SH-SY5Y (cell line): ENCODE results near the gene C5orf63.

Experiments
- GATA2 ChIP-seq: IDR thresholded peaks from 2 replicates; pipeline ENCODE4 v1.6.1; 2011; ENCODE audit warnings: mild to moderate bottlenecking, low read depth, low read length
- GATA3 ChIP-seq: IDR thresholded peaks from 2 replicates; pipeline ENCODE4 v1.6.1; 2011; ENCODE audit warnings: low read depth, mild to moderate bottlenecking, low read length, moderate library complexity

- TF ChIP-seq GATA2 (no peak), GATA3 (no peak)
Measured at GRCh38 chr5:127077366-127077765, 4.1 kb upstream of the C5orf63 start.
